ENCODE measurements around the gene USP10.

USP10 gene

GRCh38 chr16:84791088-84791487, 91.3 kb downstream of the USP10 start:
- H3K4me3 ChIP-seq (ENCODE audit: low read depth, low read length): no peak overlapping the region
- H3K36me3 ChIP-seq (ENCODE audit: control insufficient read depth, insufficient read depth, low read length): no peaks in the 10 kb centered on the region
- H3K9ac ChIP-seq (ENCODE audit: low read depth, low read length): no peak overlapping the region
- H3K27me3 ChIP-seq (ENCODE audit: control insufficient read depth, insufficient read depth, low read length): no peaks in the 10 kb centered on the region
- no peak overlapping the region for H3K27ac ChIP-seq (ENCODE audit: low read depth, low read length)
- no peaks in the 10 kb centered on the region; the same call in 1 of the 2 replicates for H3K4me1 ChIP-seq (ENCODE audit: control insufficient read depth, insufficient read depth, low read length)
- H3K9me3 ChIP-seq (ENCODE audit: control insufficient read depth, insufficient read depth, low read length): no peaks in the 10 kb centered on the region

GRCh38 chr16:84791501-84791900, 91.7 kb downstream of the USP10 start:
- Histone ChIP-seq H3K9me3 (ENCODE audit: control insufficient read depth, insufficient read depth, low read length) (no peaks in the 10 kb centered on the region), H3K27me3 (ENCODE audit: control insufficient read depth, insufficient read depth, low read length) (no peaks in the 10 kb centered on the region), H3K9ac (ENCODE audit: low read depth, low read length) (no peak overlapping the region), H3K36me3 (ENCODE audit: control insufficient read depth, insufficient read depth, low read length) (no peaks in the 10 kb centered on the region), H3K4me1 (ENCODE audit: control insufficient read depth, insufficient read depth, low read length) (no peaks in the 10 kb centered on the region; the same call in 1 of the 2 replicates), H3K27ac (ENCODE audit: low read depth, low read length) (no peak overlapping the region), H3K4me3 (ENCODE audit: low read depth, low read length) (no peak overlapping the region)

DNA sequence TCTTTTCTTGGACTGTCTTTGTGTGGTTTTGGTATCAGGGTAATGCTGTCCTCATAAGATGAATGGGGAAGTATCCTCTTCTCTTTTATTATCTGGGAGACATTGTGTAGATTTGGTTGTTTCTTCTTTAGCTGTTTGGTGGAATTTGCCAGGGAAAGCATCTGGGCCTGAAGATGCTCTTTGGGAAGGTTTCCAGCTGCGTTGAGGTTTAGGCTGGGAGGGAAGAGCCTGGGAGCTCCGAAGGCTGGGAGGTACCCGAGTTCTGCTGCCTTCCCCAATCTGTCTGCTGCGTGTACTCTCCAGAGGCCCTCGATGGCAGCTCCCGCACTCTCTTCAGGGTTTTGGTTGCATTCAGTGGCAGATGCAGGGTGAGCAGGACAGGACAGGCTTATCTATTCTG, 94.4 kb downstream of the USP10 start:
- H3K27me3 ChIP-seq (ENCODE audit: control insufficient read depth, insufficient read depth, low read length): no peaks in the 10 kb centered on the region
- H3K27ac ChIP-seq (ENCODE audit: low read depth, low read length): no peak overlapping the region
- no peaks in the 10 kb centered on the region for H3K36me3 ChIP-seq (ENCODE audit: control insufficient read depth, insufficient read depth, low read length)
- H3K4me3 ChIP-seq (ENCODE audit: low read depth, low read length): no peak overlapping the region
- H3K9ac ChIP-seq (ENCODE audit: low read depth, low read length): no peak overlapping the region
- H3K9me3 ChIP-seq (ENCODE audit: control insufficient read depth, insufficient read depth, low read length): no peaks in the 10 kb centered on the region
- no peaks in the 10 kb centered on the region; the same call in 1 of the 2 replicates for H3K4me1 ChIP-seq (ENCODE audit: control insufficient read depth, insufficient read depth, low read length)

DNA sequence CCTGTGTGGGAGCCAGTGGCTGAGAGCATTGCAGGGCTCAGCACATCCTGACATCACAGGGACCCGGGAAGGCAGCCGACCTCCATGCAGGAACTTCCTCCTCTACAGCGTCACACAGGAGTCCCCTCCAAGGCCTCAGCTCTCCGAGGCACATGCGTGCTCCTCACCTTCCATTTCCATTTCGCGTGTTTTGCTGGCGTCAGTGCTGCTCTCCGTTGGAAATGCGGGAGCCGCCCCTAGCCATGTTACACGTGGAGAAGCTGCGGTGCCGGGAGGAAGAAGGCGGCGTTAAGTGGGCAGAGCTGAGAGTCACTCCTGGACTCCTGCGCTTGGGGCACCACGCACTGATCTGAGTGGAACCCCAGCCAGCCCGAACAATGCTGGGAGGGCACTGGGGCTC, 94.8 kb downstream of the USP10 start:
- no peak overlapping the region for H3K9ac ChIP-seq (ENCODE audit: low read depth, low read length)
- no peaks in the 10 kb centered on the region for H3K9me3 ChIP-seq (ENCODE audit: control insufficient read depth, insufficient read depth, low read length)
- H3K27me3 ChIP-seq (ENCODE audit: control insufficient read depth, insufficient read depth, low read length): no peaks in the 10 kb centered on the region
- no peak overlapping the region for H3K27ac ChIP-seq (ENCODE audit: low read depth, low read length)
- no peak overlapping the region for H3K4me3 ChIP-seq (ENCODE audit: low read depth, low read length)
- H3K36me3 ChIP-seq (ENCODE audit: control insufficient read depth, insufficient read depth, low read length): no peaks in the 10 kb centered on the region
- H3K4me1 ChIP-seq (ENCODE audit: control insufficient read depth, insufficient read depth, low read length): no peaks in the 10 kb centered on the region; the same call in 1 of the 2 replicates

- no peak overlapping the region for H3K9ac ChIP-seq (ENCODE audit: low read depth, low read length)
- no peak overlapping the region for H3K27ac ChIP-seq (ENCODE audit: low read depth, low read length)
- H3K4me3 ChIP-seq (ENCODE audit: low read depth, low read length): no peak overlapping the region
- H3K4me1 ChIP-seq (ENCODE audit: control insufficient read depth, insufficient read depth, low read length): no peaks in the 10 kb centered on the region; the same call in 1 of the 2 replicates
- no peaks in the 10 kb centered on the region for H3K36me3 ChIP-seq (ENCODE audit: control insufficient read depth, insufficient read depth, low read length)
- H3K27me3 ChIP-seq (ENCODE audit: control insufficient read depth, insufficient read depth, low read length): no peaks in the 10 kb centered on the region
- H3K9me3 ChIP-seq (ENCODE audit: control insufficient read depth, insufficient read depth, low read length): no peaks in the 10 kb centered on the region
Measured at GRCh38 chr16:84795329-84796053, 95.7 kb downstream of the USP10 start.

DNA sequence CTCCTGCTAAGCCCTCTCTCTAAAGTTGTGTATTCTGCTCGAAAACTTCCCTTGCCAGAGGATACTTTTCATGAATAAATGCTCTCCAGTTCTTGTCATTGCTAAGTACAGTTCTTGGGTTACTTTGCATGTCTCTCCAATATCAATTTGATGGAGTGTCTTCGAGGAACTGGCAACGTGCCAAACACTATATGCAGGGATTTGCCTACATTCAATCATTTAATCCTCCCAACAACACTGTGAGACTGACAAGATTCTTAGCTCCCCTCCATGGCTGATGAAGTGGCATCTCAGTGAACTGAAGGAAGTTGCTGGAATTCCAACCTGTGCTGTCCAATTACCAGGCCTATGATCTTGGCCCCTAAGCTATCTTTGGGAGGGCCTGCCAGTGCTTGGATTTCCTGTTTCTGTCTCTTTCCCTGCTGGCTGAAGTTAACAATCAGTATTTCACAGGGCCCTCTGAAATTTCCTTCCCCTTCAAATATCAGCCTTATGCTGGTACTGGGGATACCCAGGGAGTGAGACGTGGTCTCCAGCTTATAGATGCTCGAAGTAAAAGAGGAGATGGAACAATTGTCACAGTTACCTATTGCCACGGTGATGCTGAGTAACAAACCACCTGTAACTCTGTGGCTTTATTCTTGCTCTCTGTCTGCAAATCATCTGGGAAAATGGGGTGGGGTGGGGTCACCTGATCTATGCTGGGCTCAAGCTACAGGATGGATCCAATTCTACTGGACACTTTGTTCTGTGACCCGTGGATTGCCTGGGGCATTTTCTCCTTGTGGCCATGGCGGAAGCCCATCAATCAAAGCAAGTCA, 100.6 kb downstream of the USP10 start:
- no peaks in the 10 kb centered on the region for H3K27me3 ChIP-seq (ENCODE audit: control insufficient read depth, insufficient read depth, low read length)
- H3K4me3 ChIP-seq (ENCODE audit: low read depth, low read length): no peak overlapping the region
- no peaks in the 10 kb centered on the region; the same call in 1 of the 2 replicates for H3K4me1 ChIP-seq (ENCODE audit: control insufficient read depth, insufficient read depth, low read length)
- H3K9me3 ChIP-seq (ENCODE audit: control insufficient read depth, insufficient read depth, low read length): no peaks in the 10 kb centered on the region
- no peak overlapping the region for H3K9ac ChIP-seq (ENCODE audit: low read depth, low read length)
- no peaks in the 10 kb centered on the region for H3K36me3 ChIP-seq (ENCODE audit: control insufficient read depth, insufficient read depth, low read length)
- H3K27ac ChIP-seq (ENCODE audit: low read depth, low read length): no peak overlapping the region

- Histone ChIP-seq H3K4me3 (ENCODE audit: low read depth, low read length) (no peak overlapping the region), H3K9ac (ENCODE audit: low read depth, low read length) (no peak overlapping the region), H3K27me3 (ENCODE audit: control insufficient read depth, insufficient read depth, low read length) (no peaks in the 10 kb centered on the region), H3K9me3 (ENCODE audit: control insufficient read depth, insufficient read depth, low read length) (no peaks in the 10 kb centered on the region), H3K36me3 (ENCODE audit: control insufficient read depth, insufficient read depth, low read length) (no peaks in the 10 kb centered on the region), H3K27ac (ENCODE audit: low read depth, low read length) (no peak overlapping the region), H3K4me1 (ENCODE audit: control insufficient read depth, insufficient read depth, low read length) (no peaks in the 10 kb centered on the region)
Measured at GRCh38 chr16:84803146-84803545, 103.3 kb downstream of the USP10 start.

DNA sequence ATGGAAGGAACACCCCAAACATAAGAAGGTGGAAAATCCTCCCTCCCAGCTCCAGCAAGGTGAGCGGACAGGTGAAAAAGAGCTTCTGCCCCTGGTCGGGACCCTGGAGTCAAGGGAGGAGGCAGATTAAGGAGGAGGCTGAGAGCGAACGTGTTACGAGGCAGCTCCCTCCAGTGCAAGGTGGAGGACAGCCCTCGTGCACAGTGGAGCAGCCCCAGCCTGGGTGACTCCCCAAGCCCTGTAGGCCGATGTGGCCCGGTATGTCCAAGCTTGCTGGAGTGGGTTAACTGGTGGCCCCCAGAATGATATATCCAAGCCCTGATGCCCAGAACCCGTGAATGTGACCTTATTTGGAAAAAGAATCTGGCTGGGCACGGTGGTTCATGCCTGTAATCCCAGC, 104.5 kb downstream of the USP10 start:
- Histone ChIP-seq H3K9me3 (ENCODE audit: control insufficient read depth, insufficient read depth, low read length) (no peaks in the 10 kb centered on the region), H3K36me3 (ENCODE audit: control insufficient read depth, insufficient read depth, low read length) (no peaks in the 10 kb centered on the region), H3K27me3 (ENCODE audit: control insufficient read depth, insufficient read depth, low read length) (no peaks in the 10 kb centered on the region), H3K27ac (ENCODE audit: low read depth, low read length) (no peak overlapping the region), H3K4me3 (ENCODE audit: low read depth, low read length) (no peak overlapping the region), H3K9ac (ENCODE audit: low read depth, low read length) (no peak overlapping the region), H3K4me1 (ENCODE audit: control insufficient read depth, insufficient read depth, low read length) (no peaks in the 10 kb centered on the region)

DNA sequence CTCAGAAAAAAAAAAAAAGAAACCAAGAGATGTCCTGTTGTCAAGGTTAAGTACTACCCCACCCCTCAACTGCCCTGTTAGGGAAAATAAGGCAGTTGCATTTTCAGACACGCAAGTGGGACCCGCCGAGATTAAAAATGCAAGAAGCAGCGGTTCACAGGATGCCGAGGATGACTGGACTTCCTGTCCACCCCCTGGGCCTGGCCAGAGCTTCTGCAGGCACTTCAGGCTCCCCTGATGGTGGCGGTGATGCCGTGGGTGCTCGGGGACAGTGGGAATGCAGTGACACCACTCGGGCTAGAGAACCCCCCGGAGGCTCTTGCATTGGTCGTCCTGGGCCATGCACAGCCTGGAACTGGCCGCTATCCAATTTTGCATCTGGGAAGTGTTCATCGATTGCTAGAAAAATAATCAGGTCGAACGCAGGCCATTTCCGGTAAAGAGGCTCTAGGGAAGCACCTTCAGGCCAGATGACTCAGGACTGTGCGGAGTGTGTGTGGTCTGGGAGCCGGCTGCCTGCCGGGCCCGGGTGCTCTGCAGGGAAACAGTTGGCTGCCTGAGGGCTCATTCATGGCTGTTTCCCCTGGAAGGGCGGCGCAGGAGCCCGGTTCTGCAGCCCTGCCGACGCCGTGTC, 106.6 kb downstream of the USP10 start:
- Histone ChIP-seq H3K27me3 (ENCODE audit: control insufficient read depth, insufficient read depth, low read length) (no peaks in the 10 kb centered on the region), H3K36me3 (ENCODE audit: control insufficient read depth, insufficient read depth, low read length) (no peaks in the 10 kb centered on the region), H3K9ac (ENCODE audit: low read depth, low read length) (no peak overlapping the region), H3K4me3 (ENCODE audit: low read depth, low read length) (no peak overlapping the region), H3K4me1 (ENCODE audit: control insufficient read depth, insufficient read depth, low read length) (no peaks in the 10 kb centered on the region), H3K27ac (ENCODE audit: low read depth, low read length) (no peak overlapping the region), H3K9me3 (ENCODE audit: control insufficient read depth, insufficient read depth, low read length) (no peaks in the 10 kb centered on the region)

- Histone ChIP-seq H3K36me3 (ENCODE audit: control insufficient read depth, insufficient read depth, low read length) (no peaks in the 10 kb centered on the region), H3K4me1 (ENCODE audit: control insufficient read depth, insufficient read depth, low read length) (no peaks in the 10 kb centered on the region), H3K4me3 (ENCODE audit: low read depth, low read length) (no peak overlapping the region), H3K9me3 (ENCODE audit: control insufficient read depth, insufficient read depth, low read length) (no peaks in the 10 kb centered on the region), H3K9ac (ENCODE audit: low read depth, low read length) (no peak overlapping the region), H3K27me3 (ENCODE audit: control insufficient read depth, insufficient read depth, low read length) (no peaks in the 10 kb centered on the region), H3K27ac (ENCODE audit: low read depth, low read length) (no peak overlapping the region)
Measured at GRCh38 chr16:84806890-84807258, 107.1 kb downstream of the USP10 start.

- no peak overlapping the region for H3K4me3 ChIP-seq (ENCODE audit: low read depth, low read length)
- no peaks in the 10 kb centered on the region for H3K4me1 ChIP-seq (ENCODE audit: control insufficient read depth, insufficient read depth, low read length)
- no peak overlapping the region for H3K9ac ChIP-seq (ENCODE audit: low read depth, low read length)
- H3K27me3 ChIP-seq (ENCODE audit: control insufficient read depth, insufficient read depth, low read length): no peaks in the 10 kb centered on the region
- H3K9me3 ChIP-seq (ENCODE audit: control insufficient read depth, insufficient read depth, low read length): no peaks in the 10 kb centered on the region
- no peak overlapping the region for H3K27ac ChIP-seq (ENCODE audit: low read depth, low read length)
- H3K36me3 ChIP-seq (ENCODE audit: control insufficient read depth, insufficient read depth, low read length): no peaks in the 10 kb centered on the region
Measured at GRCh38 chr16:84807776-84808175, 108.0 kb downstream of the USP10 start.
